RWPE2 (cell line): ENCODE data around the gene EIF1AY.
"Not testable (repeated sequence)": the region's sequence is repeated elsewhere in the genome, so short reads cannot be mapped to it uniquely, and the experiment has no call there.

ENCODE experiments used
- ATAC-seq: fragments of 200-7000 bp; cut with Tn5 transposase; 3 replicates; pipeline ENCODE4 v1.9.1; 2021; ENCODE audit warnings: low read depth
- DNase-seq: peaks from one replicate; pipeline ENCODE4 v3.0.0-alpha.2; 2020; ENCODE audit warnings: low spot score
- H3K27ac ChIP-seq: fragments of 450-650 bp; 2 replicates; pipeline ENCODE4 v1.5.1; 2017; ENCODE audit warnings: mild to moderate bottlenecking; ENCODE audit not compliant: poor library complexity, severe bottlenecking
- H3K27me3 ChIP-seq: fragments of 250-450 bp; sonication (Bioruptor Pico); 2 replicates; pipeline ENCODE4 v1.5.1; 2021; ENCODE audit warnings: mild to moderate bottlenecking, moderate library complexity; ENCODE audit not compliant: insufficient read depth, poor library complexity, severe bottlenecking
- H3K36me3 ChIP-seq: fragments of 250-450 bp; sonication (Bioruptor Pico); 2 replicates; pipeline ENCODE4 v1.5.1; 2020; ENCODE audit warnings: low read depth, mild to moderate bottlenecking, moderate library complexity
- H3K4me1 ChIP-seq: fragments of 250-450 bp; sonication (Bioruptor Pico); 2 replicates; pipeline ENCODE4 v1.5.1; 2021; ENCODE audit warnings: mild to moderate bottlenecking, moderate library complexity; ENCODE audit not compliant: insufficient read depth, poor library complexity, severe bottlenecking
- H3K4me3 ChIP-seq: fragments of 250-450 bp; sonication (Bioruptor Pico); 2 replicates; pipeline ENCODE4 v1.5.1; 2021; ENCODE audit warnings: mild to moderate bottlenecking, moderate library complexity; ENCODE audit not compliant: severe bottlenecking
- H3K9me3 ChIP-seq: fragments of 250-450 bp; sonication (Bioruptor Pico); 2 replicates; pipeline ENCODE4 v1.5.1; 2021; ENCODE audit warnings: mild to moderate bottlenecking, moderate library complexity; ENCODE audit not compliant: severe bottlenecking
- CTCF ChIP-seq: fragments of 450-650 bp; IDR thresholded peaks from one replicate; pipeline ENCODE4 v1.5.1; 2017; ENCODE audit warnings: mild to moderate bottlenecking, moderate library complexity; ENCODE audit not compliant: poor library complexity, severe bottlenecking

EIF1AY gene

GRCh38 chrY:20546071-20546470, 29.5 kb upstream of the EIF1AY start:
- Histone ChIP-seq H3K27me3 (no peaks in the 10 kb centered on the region), H3K4me1 (no peaks in the 10 kb centered on the region), H3K36me3 (no peaks in the 10 kb centered on the region), H3K4me3 (no peak overlapping the region), H3K27ac (no peak overlapping the region), H3K9me3 (no peaks in the 10 kb centered on the region)
- DNase-seq (no peak), ATAC-seq (no peak)
- TF ChIP-seq CTCF: no peak

GRCh38 chrY:20549289-20549688, 26.3 kb upstream of the EIF1AY start:
- Histone ChIP-seq H3K27me3 (no peaks in the 10 kb centered on the region), H3K4me3 (no peak overlapping the region), H3K9me3 (no peaks in the 10 kb centered on the region), H3K4me1 (no peaks in the 10 kb centered on the region), H3K27ac (no peak overlapping the region), H3K36me3 (no peaks in the 10 kb centered on the region)
- ATAC-seq (no peak), DNase-seq (no peak)
- TF ChIP-seq CTCF: no peak

- no peak for TF ChIP-seq CTCF
- ATAC-seq (no peak), DNase-seq (no peak)
- H3K4me3 ChIP-seq: no peak overlapping the region
- no peaks in the 10 kb centered on the region for H3K27me3 ChIP-seq
- H3K9me3 ChIP-seq: no peaks in the 10 kb centered on the region
- H3K36me3 ChIP-seq: no peaks in the 10 kb centered on the region
- H3K27ac ChIP-seq: no peak overlapping the region
- no peaks in the 10 kb centered on the region for H3K4me1 ChIP-seq
Observed at GRCh38 chrY:20551840-20552239, 23.7 kb upstream of the EIF1AY start.

GRCh38 chrY:20552764-20553323, 22.7 kb upstream of the EIF1AY start:
- H3K36me3 ChIP-seq, ATAC-seq, H3K4me3 ChIP-seq, H3K27me3 ChIP-seq, H3K27ac ChIP-seq, H3K9me3 ChIP-seq, H3K4me1 ChIP-seq, DNase-seq: not testable (repeated sequence)

- no peak overlapping the region for H3K27ac ChIP-seq
Observed at GRCh38 chrY:20555820-20556219, 19.8 kb upstream of the EIF1AY start.

More at GRCh38 chrY:20555820-20556219, 19.8 kb upstream of the EIF1AY start:
- no peaks in the 10 kb centered on the region for H3K27me3 ChIP-seq
- H3K4me3 ChIP-seq: no peak overlapping the region
- ATAC-seq (no peak), DNase-seq (no peak)
- H3K4me1 ChIP-seq: no peaks in the 10 kb centered on the region
- TF ChIP-seq CTCF: no peak
- H3K36me3 ChIP-seq: no peaks in the 10 kb centered on the region
- H3K9me3 ChIP-seq: no peaks in the 10 kb centered on the region
